Coronary artery (tissue), 2 donors: ENCODE data around the gene UBE2E3.
A peak's percentile ranks its signal among the peaks of the same experiment; 100 is the strongest.

Experiments
- DNase-seq: peaks from one replicate; pipeline ENCODE4 v3.0.0-alpha.2; 2017; ENCODE audit warnings: low spot score
- H3K27ac ChIP-seq, 2 donors: fragments of 200-600 bp; sonication (generic); one replicate each; pipeline ENCODE4 v1.5.1; 2016 to 2019
- H3K4me3 ChIP-seq: fragments of 200-600 bp; sonication (generic); 2 replicates; pipeline ENCODE4 v1.5.1; 2016; ENCODE audit warnings: mild to moderate bottlenecking, moderate library complexity
- TF ChIP-seq, protein P1 (sequence below): fragments of 200-600 bp; sonication (generic); IDR thresholded peaks from one replicate; pipeline ENCODE4 v1.5.1; 2019; ENCODE audit warnings: antibody characterized with exemption

UBE2E3 gene

DNA sequence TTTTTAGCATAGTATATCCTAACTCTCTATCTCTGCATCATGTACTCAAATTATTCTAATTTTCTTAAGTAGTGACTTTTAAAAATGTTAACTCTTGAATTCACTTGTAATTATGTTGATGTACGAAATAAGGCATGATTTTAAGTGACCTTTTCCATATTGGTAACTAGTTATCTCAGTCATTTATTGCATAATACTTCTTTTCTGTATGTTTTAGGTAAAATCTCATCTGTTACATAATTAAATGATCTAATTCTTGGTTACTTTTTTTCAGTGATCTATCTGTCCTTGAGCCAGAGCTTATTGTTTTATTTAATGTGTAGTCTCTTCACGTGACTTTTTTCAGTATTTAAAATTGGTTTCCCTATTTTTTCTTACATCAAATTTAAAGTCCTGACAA is 4.8 kb upstream of the UBE2E3 start:
- no peak overlapping the region for H3K4me3 ChIP-seq
- no peak overlapping the region for H3K27ac ChIP-seq
- TF ChIP-seq, protein P1, sequence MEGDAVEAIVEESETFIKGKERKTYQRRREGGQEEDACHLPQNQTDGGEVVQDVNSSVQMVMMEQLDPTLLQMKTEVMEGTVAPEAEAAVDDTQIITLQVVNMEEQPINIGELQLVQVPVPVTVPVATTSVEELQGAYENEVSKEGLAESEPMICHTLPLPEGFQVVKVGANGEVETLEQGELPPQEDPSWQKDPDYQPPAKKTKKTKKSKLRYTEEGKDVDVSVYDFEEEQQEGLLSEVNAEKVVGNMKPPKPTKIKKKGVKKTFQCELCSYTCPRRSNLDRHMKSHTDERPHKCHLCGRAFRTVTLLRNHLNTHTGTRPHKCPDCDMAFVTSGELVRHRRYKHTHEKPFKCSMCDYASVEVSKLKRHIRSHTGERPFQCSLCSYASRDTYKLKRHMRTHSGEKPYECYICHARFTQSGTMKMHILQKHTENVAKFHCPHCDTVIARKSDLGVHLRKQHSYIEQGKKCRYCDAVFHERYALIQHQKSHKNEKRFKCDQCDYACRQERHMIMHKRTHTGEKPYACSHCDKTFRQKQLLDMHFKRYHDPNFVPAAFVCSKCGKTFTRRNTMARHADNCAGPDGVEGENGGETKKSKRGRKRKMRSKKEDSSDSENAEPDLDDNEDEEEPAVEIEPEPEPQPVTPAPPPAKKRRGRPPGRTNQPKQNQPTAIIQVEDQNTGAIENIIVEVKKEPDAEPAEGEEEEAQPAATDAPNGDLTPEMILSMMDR = no peak
- DNase-seq = no peak

DNA sequence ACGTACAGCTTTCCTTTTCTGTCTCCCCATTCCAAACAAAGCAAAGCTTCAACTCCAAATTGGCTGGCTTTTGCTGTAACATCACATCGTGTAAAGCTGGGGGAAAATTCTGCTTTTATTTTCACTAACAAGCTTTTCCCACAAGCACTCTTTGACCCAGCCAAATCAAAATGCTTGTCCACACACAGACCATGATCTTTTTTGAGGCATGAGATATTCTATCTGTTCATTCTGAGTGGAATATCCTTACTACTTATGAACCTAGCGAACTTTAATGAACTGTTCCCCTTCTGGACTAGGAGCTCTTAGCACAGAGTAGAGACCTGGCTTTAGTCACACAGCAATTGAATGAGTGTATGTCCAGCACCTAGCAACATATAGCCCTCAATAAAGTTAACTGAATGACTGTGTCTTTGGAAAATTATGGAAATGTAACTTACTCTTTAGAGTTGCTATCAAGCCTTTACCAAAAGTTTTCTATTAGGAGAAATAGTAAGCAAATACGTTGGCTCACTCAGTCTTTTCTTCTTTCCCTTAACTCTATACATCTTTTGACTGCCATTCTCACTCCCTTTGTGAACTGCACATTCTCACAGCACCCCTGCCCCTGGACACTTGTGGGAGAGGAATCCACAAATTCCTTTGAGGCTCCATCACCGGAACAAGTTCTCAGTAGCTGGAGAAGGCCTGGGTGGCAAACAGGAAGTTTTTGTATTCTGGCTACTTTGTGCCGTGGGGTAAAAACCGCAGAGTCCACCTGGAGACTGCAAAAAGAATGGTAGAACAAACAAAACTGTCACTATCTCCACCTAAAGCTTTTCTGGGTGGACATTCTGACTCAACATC is 1.3 kb upstream of the UBE2E3 start:
- peak overlapping the region; percentile 79 for H3K4me3 ChIP-seq
- peak overlapping the region; percentile 87 to 94 for H3K27ac ChIP-seq
- TF ChIP-seq, protein P1 = no peak
- no peak for DNase-seq

DNA sequence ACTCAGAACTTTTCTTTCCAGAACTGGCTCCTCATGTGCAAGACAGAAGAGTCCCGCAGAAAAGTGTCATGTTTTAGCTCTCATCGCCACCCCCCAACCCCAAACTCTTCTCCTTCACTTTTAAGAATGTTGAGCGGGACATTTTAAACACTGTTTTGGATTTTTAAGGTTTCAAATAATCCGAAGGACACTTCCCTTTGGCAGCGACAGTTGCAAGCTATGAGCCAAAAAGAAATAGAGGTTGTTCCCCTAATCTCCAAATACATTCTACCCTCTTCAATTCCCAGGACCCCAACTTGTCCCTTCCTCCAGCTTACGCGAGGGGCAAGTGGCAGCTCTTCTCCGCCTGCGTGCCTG is 678 bp upstream of the UBE2E3 start:
- H3K27ac ChIP-seq = peak overlapping the region; percentile 87 to 94
- H3K4me3 ChIP-seq = peak overlapping the region; percentile 79
- TF ChIP-seq, protein P1 = no peak
- DNase-seq = no peak

DNA sequence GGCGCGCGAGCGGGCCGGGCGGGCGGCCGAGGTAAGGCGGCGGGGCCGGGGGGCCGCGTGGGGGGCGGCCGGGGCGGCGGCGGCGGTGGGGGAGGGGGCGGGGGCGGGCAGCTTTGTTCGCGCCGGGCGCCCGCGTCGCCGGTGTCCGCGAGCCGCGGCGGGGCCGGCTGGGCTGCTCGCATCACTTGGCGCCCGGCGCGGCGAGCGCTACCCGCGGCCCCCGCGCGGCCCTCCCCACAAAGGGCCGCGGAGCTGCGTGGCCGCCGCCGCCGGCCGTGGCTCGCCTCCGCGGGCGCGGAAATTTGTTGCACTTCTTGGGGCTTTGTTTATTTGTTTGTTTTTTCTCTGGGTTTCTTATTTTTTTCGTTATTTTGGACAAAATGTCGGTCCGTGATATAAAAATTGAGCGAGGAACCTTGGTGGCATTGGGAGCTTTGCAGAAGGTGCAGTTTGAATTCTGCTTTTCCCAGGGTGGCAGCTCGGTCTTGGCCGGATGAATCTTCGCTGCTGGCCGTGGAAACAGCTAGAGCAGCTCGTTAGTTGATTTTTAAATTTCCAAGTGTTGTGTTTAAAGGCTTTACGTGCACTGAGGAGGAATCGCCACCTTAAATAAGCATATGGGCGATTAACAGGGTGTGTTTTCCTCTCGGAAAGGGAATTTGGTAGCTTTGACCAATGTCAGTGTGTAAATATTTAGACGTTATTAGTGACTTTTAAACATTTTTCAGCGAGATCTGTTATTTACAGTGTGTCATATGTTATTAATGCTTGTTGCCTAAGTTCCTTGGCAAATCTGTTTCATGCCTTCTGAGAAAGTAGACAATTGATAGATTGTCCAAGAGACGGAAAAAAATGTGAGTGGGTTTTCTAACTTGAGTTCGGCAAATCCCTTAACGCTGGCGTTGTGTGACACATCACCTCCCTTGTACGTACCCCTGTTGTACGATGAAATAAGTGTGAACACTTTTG is 822 bp downstream of the UBE2E3 start:
- Histone ChIP-seq H3K4me3 (peak overlapping the region; percentile 79), H3K27ac (peak overlapping the region; percentile 87 to 94)
- DNase-seq = no peak
- TF ChIP-seq, protein P1 = no peak

DNA sequence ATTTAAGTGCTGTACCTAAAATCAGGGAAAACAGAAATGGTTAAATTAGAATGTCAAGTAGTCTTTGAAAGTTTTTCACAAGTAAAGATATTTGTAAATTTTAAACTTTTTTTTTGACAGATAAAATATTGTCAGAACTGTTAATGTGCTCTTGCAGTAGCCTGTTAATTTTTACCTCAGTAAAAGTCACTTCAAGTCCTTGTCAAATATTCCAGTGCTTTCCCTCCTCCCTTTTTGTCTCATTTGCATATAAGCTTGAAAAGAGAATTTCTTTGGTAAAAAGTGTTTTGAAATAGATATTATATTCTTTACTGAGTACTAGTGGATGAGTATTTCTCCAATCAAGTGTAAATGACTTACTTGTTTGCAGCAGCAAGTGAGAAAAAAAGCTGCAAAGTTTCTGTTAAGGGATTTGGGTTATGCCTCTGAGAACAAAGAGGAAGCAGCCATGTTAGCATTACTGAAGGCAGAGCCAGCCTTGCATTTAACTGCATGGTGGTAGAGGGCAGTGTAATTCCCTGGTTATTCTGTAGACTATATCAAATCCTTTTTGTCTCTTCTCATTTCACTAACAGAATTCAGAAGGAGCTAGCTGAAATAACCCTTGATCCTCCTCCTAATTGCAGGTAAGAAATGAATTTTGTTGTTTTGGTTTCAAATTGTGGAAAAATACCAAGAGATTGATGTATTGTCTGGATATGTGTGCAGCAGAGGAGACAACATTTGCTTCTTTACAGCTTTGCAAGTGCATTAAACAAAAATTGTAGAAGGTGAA is 3.2 kb downstream of the UBE2E3 start:
- DNase-seq = no peak
- no peak overlapping the region for H3K4me3 ChIP-seq
- no peak overlapping the region for H3K27ac ChIP-seq
- TF ChIP-seq, protein P1 = no peak

DNA sequence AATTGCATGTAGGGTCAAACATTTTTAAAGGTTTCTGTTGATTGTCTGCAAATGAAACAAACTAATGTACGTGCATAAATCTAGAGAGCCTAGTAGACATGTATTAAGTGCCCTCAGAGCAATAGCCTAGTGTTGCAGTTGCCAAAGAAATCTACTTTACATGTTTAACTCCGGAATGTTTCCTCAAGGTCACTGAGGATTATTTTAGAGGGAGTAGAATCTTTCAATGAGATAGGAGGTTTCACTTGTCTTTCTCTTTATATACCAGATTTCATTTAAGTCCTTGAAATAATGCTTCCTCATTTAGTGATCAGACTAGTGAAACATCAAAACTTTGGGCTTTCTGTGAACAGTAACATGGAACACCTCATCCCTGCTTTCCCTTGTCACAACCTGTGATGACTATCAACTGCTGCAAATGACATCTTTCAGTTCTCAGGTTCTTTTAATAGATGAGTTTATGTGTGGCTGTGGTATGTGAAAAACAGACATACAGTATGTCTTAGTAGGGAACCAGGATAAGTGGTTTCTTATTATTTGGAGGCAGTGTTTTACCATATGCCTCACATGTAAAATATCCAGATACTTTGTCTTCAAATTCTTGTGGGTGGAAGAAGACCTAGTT is 5.5 kb downstream of the UBE2E3 start:
- Histone ChIP-seq H3K27ac (no peak overlapping the region), H3K4me3 (no peak overlapping the region)
- TF ChIP-seq, protein P1 = no peak
- no peak for DNase-seq
